WTC11 (cell line): ENCODE data around the gene MRPL23. TPM values are rescaled to one million over a fixed set of nuclear protein-coding genes. Genes with fewer than 3 reads are reported as not detected.

Source experiments
- ATAC-seq: fragments of 200-7000 bp; cut with Tn5 transposase; 2 replicates; pipeline ENCODE4 v1.10.0; 2021; ENCODE audit warnings: mild to moderate bottlenecking, moderate library complexity
- CTCF ChIA-PET: fragments of 300-600 bp; sonication (Branson Sonifier 250); formaldehyde crosslinking; loops from one replicate; lab custom pipeline; 2021; ENCODE audit warnings: antibody characterized with exemption; lab: Charles Lee
- POLR2A ChIA-PET: fragments of 350-600 bp; sonication (Branson Sonifier 250); formaldehyde crosslinking; loops from one replicate; lab custom pipeline; 2021; ENCODE audit warnings: antibody characterized with exemption; lab: Charles Lee
- DNase-seq: peaks from one replicate; pipeline ENCODE4 v3.0.0; 2021; ENCODE audit warnings: low spot score
- H3K27ac Mint-ChIP-seq: 2 replicates; pipeline ENCODE4 v1.8.0; 2021; ENCODE audit warnings: mixed read lengths
- H3K27me3 Mint-ChIP-seq: 2 replicates; pipeline ENCODE4 v1.8.0; 2021; ENCODE audit warnings: low read depth, mild to moderate bottlenecking, moderate library complexity, mixed read lengths
- H3K36me3 Mint-ChIP-seq: 2 replicates; pipeline ENCODE4 v1.8.0; 2021; ENCODE audit warnings: mixed read lengths
- H3K4me1 Mint-ChIP-seq: 2 replicates; pipeline ENCODE4 v1.8.0; 2022; ENCODE audit warnings: mixed read lengths
- H3K4me3 Mint-ChIP-seq: 2 replicates; pipeline ENCODE4 v1.8.0; 2021; ENCODE audit warnings: mild to moderate bottlenecking, moderate library complexity, mixed read lengths
- H3K9me3 Mint-ChIP-seq: 2 replicates; pipeline ENCODE4 v1.8.0; 2021; ENCODE audit warnings: mixed read lengths
- ATF2 ChIP-seq: sonication (generic); formaldehyde crosslinking; IDR thresholded peaks from 2 replicates; pipeline ENCODE4 v1.8.1; 2022; ENCODE audit warnings: low read depth, missing genetic modification reagents, borderline replicate concordance
- ATF6 ChIP-seq: sonication (generic); formaldehyde crosslinking; IDR thresholded peaks from 2 replicates; pipeline ENCODE4 v1.8.1; 2023; ENCODE audit warnings: mild to moderate bottlenecking, missing genetic modification reagents
- ERG ChIP-seq: fragments of 250-450 bp; sonication (Bioruptor Pico); IDR thresholded peaks from 2 replicates; pipeline ENCODE4 v1.8.0; 2021; ENCODE audit warnings: mild to moderate bottlenecking
- HMGXB4 ChIP-seq: sonication (generic); formaldehyde crosslinking; IDR thresholded peaks from 2 replicates; pipeline ENCODE4 v1.8.1; 2023; ENCODE audit warnings: mild to moderate bottlenecking, moderate library complexity, missing genetic modification reagents
- JUN ChIP-seq: sonication (generic); formaldehyde crosslinking; IDR thresholded peaks from 2 replicates; pipeline ENCODE4 v1.8.0; 2023; ENCODE audit warnings: mild to moderate bottlenecking, missing genetic modification reagents
- KAT7 ChIP-seq: sonication (generic); formaldehyde crosslinking; IDR thresholded peaks from 2 replicates; pipeline ENCODE4 v1.8.1; 2023; ENCODE audit warnings: missing genetic modification reagents, mild to moderate bottlenecking, borderline replicate concordance
- NFYB ChIP-seq: sonication (generic); formaldehyde crosslinking; conservative IDR thresholded peaks from 2 replicates; pipeline ENCODE4 v1.8.0; 2022; ENCODE audit warnings: low read depth, missing genetic modification reagents
- NR2C2 ChIP-seq: sonication (generic); formaldehyde crosslinking; IDR thresholded peaks from 2 replicates; pipeline ENCODE4 v1.8.0; 2022; ENCODE audit warnings: mild to moderate bottlenecking, missing genetic modification reagents
- NR3C1 ChIP-seq: sonication (generic); formaldehyde crosslinking; conservative IDR thresholded peaks from 2 replicates; pipeline ENCODE4 v1.8.1; 2023; ENCODE audit warnings: low read depth, mild to moderate bottlenecking, missing genetic modification reagents
- PRDM15 ChIP-seq: sonication (generic); formaldehyde crosslinking; IDR thresholded peaks from 2 replicates; pipeline ENCODE4 v1.8.0; 2022; ENCODE audit warnings: missing genetic modification reagents
- PREB ChIP-seq: sonication (generic); formaldehyde crosslinking; IDR thresholded peaks from 2 replicates; pipeline ENCODE4 v1.8.1; 2022; ENCODE audit warnings: mild to moderate bottlenecking, missing genetic modification reagents, moderate library complexity, borderline replicate concordance
- RORB ChIP-seq: fragments of 250-450 bp; sonication (Bioruptor Pico); IDR thresholded peaks from 2 replicates; pipeline ENCODE4 v1.9.0; 2021; ENCODE audit warnings: mild to moderate bottlenecking
- SMAD3 ChIP-seq: sonication (generic); formaldehyde crosslinking; IDR thresholded peaks from 2 replicates; pipeline ENCODE4 v1.8.0; 2022; ENCODE audit warnings: missing genetic modification reagents, mild to moderate bottlenecking, borderline replicate concordance
- ZNF219 ChIP-seq: sonication (generic); formaldehyde crosslinking; IDR thresholded peaks from 2 replicates; pipeline ENCODE4 v1.8.0; 2023; ENCODE audit warnings: missing genetic modification reagents, mild to moderate bottlenecking, borderline replicate concordance
- ZNF263 ChIP-seq: sonication (generic); formaldehyde crosslinking; IDR thresholded peaks from 2 replicates; pipeline ENCODE4 v1.8.1; 2022; ENCODE audit warnings: low read depth, mild to moderate bottlenecking, moderate library complexity, missing genetic modification reagents
- ZNF317 ChIP-seq: sonication (generic); formaldehyde crosslinking; IDR thresholded peaks from 2 replicates; pipeline ENCODE4 v1.8.1; 2023; ENCODE audit warnings: low read depth, mild to moderate bottlenecking, moderate library complexity, missing genetic modification reagents, borderline replicate concordance
- ZNF512 ChIP-seq: sonication (generic); formaldehyde crosslinking; IDR thresholded peaks from 2 replicates; pipeline ENCODE4 v1.8.1; 2022; ENCODE audit warnings: missing genetic modification reagents, borderline replicate concordance
- total RNA-seq: library from RNA; stranded (reverse); gene quantifications from 3 replicates; pipeline ENCODE4 v1.2.3, GENCODE V29; 2021

Gene MRPL23
- total RNA-seq, 1 experiment from 2014 or later = 73.0 TPM

GRCh38 chr11:1936072-1936780, 10.9 kb upstream of the MRPL23 start:
- Mint-ChIP-seq H3K9me3 (no peaks in the 10 kb centered on the region), H3K27ac (no peak overlapping the region), H3K4me3 (no peak overlapping the region), H3K27me3 (no peaks in the 10 kb centered on the region; the same call in 1 of the 2 replicates), H3K4me1 (no peaks in the 10 kb centered on the region), H3K36me3 (no peaks in the 10 kb centered on the region)
- DNase-seq (peak; percentile 13), ATAC-seq (no peak)
- ChIA-PET POLR2A (no interaction called here), CTCF (interaction anchor here (1.3 to 1.7 kb wide), 3 partner anchors 12 to 60 kb away, joined by 6 to 7 read pairs (median 7); partner anchors contain the start of gene MRPL23)
- TF ChIP-seq RORB (CRISPR knock-in tag) = no peak
- TF ChIP-seq SMAD3 = no peak
- TF ChIP-seq ZNF512 (CRISPR knock-in tag) = no peak
- TF ChIP-seq ZNF317 (CRISPR knock-in tag) = no peak
- TF ChIP-seq NR3C1 = no peak
- TF ChIP-seq ATF2 (CRISPR knock-in tag) = no peak
- no peak for TF ChIP-seq PRDM15 (CRISPR knock-in tag)
- TF ChIP-seq KAT7 (CRISPR knock-in tag) = no peak
- TF ChIP-seq PREB (CRISPR knock-in tag) = no peak
- TF ChIP-seq ERG (CRISPR knock-in tag) = no peak
- TF ChIP-seq HMGXB4 (CRISPR knock-in tag) = no peak
- no peak for TF ChIP-seq ZNF263
- no peak for TF ChIP-seq ZNF219 (CRISPR knock-in tag)
- TF ChIP-seq NFYB = no peak
- TF ChIP-seq ATF6 (CRISPR knock-in tag) = no peak
- TF ChIP-seq JUN (CRISPR knock-in tag) = no peak
- TF ChIP-seq NR2C2 (CRISPR knock-in tag) = no peak
